Large intestine (tissue), 3 donors: ENCODE results near the gene PHKA1. TPM values are rescaled to one million over a fixed set of nuclear protein-coding genes. Genes with fewer than 3 reads are reported as not detected.
"Not testable (repeated sequence)": the region's sequence is repeated elsewhere in the genome, so short reads cannot be mapped to it uniquely, and the experiment has no call there.

Experiments used
- DNase-seq, 2 donors: peaks; one replicate each; pipeline versions ENCODE4 v3.0.0 to v3.0.0-alpha.2; 2013
- H3K27ac ChIP-seq: one replicate; pipeline ENCODE4 v1.5.1; 2013; ENCODE audit warnings: low read length
- H3K27me3 ChIP-seq: 2 replicates; pipeline ENCODE4 v1.6.1; 2013; ENCODE audit warnings: low read length; ENCODE audit not compliant: control insufficient read depth, insufficient read depth
- H3K36me3 ChIP-seq: 2 replicates; pipeline ENCODE4 v1.6.1; 2013; ENCODE audit warnings: low read length; ENCODE audit not compliant: control insufficient read depth, insufficient read depth
- H3K4me1 ChIP-seq: one replicate; pipeline ENCODE4 v1.6.1; 2013; ENCODE audit warnings: low read length; ENCODE audit not compliant: control insufficient read depth, insufficient read depth
- H3K4me3 ChIP-seq: one replicate; pipeline ENCODE4 v1.5.1; 2013; ENCODE audit warnings: low read length
- H3K9me3 ChIP-seq: one replicate; pipeline ENCODE4 v1.6.1; 2013; ENCODE audit warnings: mild to moderate bottlenecking, low read depth, low read length, moderate library complexity; ENCODE audit not compliant: control insufficient read depth
- WGBS: methylation state at CpG from one replicate; pipeline ENCODE4 v1.1.5; 2013; ENCODE audit warnings: low lambda C conversion rate; ENCODE audit not compliant: insufficient coverage; 5-methylcytosine and 5-hydroxymethylcytosine counted together
- polyA plus RNA-seq: library from polyadenylated mRNA; unstranded; fragments of 120-200 nt; gene quantifications from one replicate; pipeline ENCODE4 v1.2.1, GENCODE V29; 2013

Gene PHKA1
- polyA plus RNA-seq, 1 donor = 0.67 TPM

DNA sequence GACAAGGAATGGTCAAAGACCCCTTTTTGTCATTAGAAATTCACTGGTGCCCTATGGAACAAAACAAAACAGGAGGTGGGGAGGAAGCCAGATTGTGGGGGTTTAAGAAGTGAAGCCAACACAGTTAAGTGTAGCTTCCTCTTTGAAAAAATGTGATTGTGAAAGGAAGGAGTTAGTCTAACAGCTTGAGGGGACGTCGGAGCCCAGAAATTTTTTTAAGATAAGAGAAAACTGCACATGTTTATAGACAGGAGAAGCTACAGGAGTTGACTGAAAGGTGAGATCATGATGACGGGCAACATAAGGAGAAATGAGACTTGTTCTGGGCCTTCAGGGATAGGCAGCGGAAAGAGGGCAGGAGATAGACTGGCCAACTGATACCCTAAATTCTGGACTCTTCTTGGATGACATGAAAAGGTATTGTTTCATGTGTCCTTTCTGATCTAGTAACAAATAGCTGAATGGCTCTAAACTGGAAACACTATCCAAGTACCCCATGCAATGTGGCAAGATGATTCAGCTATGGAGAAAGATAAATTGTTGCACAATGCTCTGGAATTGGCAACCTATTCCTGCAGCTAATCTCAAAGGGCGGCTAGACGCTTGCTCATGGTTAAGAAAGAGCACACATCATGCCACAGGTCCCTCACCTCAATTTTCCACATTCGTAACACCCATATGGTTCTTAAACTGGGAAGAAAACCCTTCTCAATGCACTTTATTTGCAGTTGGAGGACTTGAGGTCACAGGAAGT is 137.8 kb downstream of the PHKA1 start:
- Histone ChIP-seq H3K36me3 (no peaks in the 10 kb centered on the region), H3K27ac (no peak overlapping the region), H3K9me3 (no peaks in the 10 kb centered on the region), H3K27me3 (no peaks in the 10 kb centered on the region), H3K4me1 (no peaks in the 10 kb centered on the region), H3K4me3 (no peak overlapping the region)
- WGBS = no CpG with 5 or more reads among the region's 7 CpGs
- no peak for DNase-seq

- WGBS = no CpG with 5 or more reads among the region's 7 CpGs
- Histone ChIP-seq H3K27me3 (no peaks in the 10 kb centered on the region), H3K4me1 (no peaks in the 10 kb centered on the region), H3K27ac (no peak overlapping the region), H3K36me3 (peaks cover 10% of the 10 kb centered on the region), H3K9me3 (no peaks in the 10 kb centered on the region), H3K4me3 (peak overlapping the region; percentile 68)
- DNase-seq = no peak
Measured at GRCh38 chrX:72573158-72573511, 141.0 kb downstream of the PHKA1 start.

DNA sequence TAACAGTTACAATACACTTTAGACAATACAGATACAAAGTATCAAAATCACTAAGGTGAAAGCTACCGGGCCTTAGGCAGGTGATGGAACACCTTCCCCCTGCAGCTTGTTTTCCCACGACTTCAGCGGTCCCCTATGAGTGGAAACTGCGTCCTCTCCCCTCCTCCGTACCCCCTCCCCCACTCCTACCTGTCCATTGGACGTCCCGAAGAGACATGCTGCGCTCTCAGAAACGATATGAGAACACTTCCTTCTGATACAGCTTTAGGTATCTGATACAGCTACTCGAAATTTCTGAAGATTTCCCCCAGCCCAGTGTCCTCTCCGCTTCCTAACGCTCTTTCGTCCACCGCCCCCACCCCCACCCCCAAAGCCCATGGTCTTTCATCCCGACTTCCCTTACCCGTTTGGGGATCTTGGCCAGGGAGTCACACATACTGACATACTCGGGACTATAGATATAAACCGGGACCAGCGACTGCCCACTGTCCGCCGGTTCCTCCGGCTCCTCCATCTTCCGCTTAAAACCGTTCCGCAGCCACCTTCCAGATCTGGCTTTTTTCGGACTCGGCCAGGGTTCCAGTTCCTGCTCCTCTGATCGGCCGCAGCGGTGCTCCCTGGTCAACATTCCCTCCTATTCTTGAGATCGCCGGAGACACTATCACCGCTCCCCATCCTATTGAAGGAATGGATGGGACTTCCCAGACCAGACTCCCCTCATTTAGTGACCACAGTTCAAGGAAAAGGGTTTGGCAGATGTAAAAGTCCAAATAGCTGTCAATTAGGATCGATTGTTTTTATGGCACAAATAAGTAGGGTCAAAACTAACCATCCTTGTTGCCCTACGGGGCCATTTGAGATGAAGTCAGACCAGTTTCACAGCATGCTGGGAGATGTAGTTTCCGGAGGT is 141.6 kb downstream of the PHKA1 start, which contains the start of gene HDAC8:
TSS of gene HDAC8 (minus strand) at position 596 of the 910 bp plus-strand sequence. CDS start at position 514, 82 bp downstream.
- DNase-seq = peak; percentile 69 to 86
- Histone ChIP-seq H3K4me1 (no peaks in the 10 kb centered on the region), H3K27me3 (no peaks in the 10 kb centered on the region), H3K36me3 (peaks cover 15% of the 10 kb centered on the region), H3K4me3 (peak within 1 kb of the TSS; percentile 68), H3K9me3 (no peaks in the 10 kb centered on the region), H3K27ac (peak within 1 kb of the TSS; percentile 70)
- no CpG with 5 or more reads among the region's 36 CpGs for WGBS

DNA sequence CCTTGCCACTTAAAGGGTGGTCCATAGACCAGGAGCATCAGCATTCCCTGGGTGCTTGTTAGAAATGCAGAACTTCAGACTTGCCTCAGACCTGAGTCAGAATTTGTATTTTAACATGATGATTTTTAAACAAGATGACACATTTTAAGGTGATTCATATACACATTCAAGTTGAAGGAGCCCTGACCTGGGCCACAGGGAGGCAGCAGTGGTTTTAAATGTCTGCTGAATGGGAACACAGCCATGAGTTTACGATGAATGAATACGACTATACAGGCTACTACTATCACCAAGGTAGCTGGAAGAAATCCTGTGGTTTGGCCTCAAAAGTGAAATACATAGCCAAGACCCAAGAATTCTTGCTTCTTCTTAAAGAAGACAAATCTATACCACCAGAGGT is 144.3 kb downstream of the PHKA1 start:
- no peaks in the 10 kb centered on the region for H3K27me3 ChIP-seq
- WGBS = no CpG with 5 or more reads among the region's 2 CpGs
- no peaks in the 10 kb centered on the region for H3K4me1 ChIP-seq
- H3K36me3 ChIP-seq = peaks cover 28% of the 10 kb centered on the region
- H3K27ac ChIP-seq = no peak overlapping the region
- no peaks in the 10 kb centered on the region for H3K9me3 ChIP-seq
- DNase-seq = no peak
- H3K4me3 ChIP-seq = no peak overlapping the region

DNA sequence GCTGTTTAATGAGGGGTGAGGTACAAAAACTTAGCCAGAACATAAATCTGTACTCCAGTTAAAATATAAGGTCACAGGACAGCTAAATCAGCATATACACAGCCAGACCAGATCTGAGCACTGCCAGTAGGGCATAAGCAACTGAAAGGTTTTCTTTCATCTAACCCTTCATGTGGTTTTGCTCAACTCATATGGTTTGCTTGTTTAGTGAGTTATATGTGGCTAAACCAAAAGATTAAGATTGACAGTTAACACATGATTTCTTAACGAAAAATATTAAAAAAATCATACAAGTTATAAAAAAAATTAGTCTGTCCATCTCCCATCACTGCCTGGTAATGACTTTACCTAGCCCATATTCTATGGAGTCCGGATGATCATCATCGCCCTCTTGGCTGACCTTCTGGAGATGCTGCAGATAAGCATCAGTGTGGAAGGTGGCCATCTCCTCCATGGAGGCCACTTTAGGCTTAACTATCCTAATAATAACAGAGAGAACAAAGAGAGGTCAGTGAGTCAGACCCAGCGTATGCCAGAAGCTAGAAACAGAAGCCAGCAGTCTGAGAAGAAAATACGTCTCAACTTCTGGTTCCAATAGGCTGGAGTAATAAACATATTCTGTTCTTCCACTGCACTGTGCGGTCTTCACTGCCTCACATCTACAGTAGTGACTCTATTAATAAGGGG is 145.6 kb downstream of the PHKA1 start:
- H3K27ac ChIP-seq = no peak overlapping the region
- DNase-seq = no peak
- no peaks in the 10 kb centered on the region for H3K9me3 ChIP-seq
- H3K4me1 ChIP-seq = no peaks in the 10 kb centered on the region
- H3K36me3 ChIP-seq = peaks cover 28% of the 10 kb centered on the region
- H3K27me3 ChIP-seq = no peaks in the 10 kb centered on the region
- H3K4me3 ChIP-seq = no peak overlapping the region
- WGBS = no CpG with 5 or more reads among the region's 6 CpGs

- peaks cover 28% of the 10 kb centered on the region for H3K36me3 ChIP-seq
- no peak overlapping the region for H3K4me3 ChIP-seq
- no peaks in the 10 kb centered on the region for H3K4me1 ChIP-seq
- no peak overlapping the region for H3K27ac ChIP-seq
- H3K9me3 ChIP-seq = no peaks in the 10 kb centered on the region
- no CpG with 5 or more reads among the region's 2 CpGs for WGBS
- no peaks in the 10 kb centered on the region for H3K27me3 ChIP-seq
- DNase-seq = no peak
Measured at GRCh38 chrX:72566448-72566847, 147.7 kb downstream of the PHKA1 start.

DNA sequence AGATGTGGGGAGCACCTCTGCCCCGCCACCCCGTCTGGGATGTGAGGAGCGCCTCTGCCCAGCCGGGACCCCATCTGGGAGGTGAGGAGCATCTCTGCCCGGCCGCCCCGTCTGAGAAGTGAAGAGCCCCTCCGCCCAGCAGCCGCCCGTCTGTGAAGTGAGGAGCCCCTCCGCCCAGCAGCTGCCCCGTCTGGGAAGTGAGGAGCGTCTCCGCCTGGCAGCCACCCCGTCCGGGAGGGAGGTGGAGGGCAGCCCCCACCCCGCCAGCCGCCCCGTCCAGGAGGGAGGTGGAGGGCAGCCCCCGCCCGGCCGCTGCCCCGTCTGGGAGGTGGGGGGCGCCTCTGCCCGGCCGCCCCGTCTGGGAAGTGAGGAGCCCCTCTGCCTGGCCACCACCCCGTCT is 154.5 kb downstream of the PHKA1 start:
- not testable (repeated sequence) for DNase-seq, H3K9me3 ChIP-seq, H3K4me3 ChIP-seq, H3K27me3 ChIP-seq, H3K36me3 ChIP-seq, H3K27ac ChIP-seq, H3K4me1 ChIP-seq
- no CpG with 5 or more reads among the region's 28 CpGs for WGBS

DNA sequence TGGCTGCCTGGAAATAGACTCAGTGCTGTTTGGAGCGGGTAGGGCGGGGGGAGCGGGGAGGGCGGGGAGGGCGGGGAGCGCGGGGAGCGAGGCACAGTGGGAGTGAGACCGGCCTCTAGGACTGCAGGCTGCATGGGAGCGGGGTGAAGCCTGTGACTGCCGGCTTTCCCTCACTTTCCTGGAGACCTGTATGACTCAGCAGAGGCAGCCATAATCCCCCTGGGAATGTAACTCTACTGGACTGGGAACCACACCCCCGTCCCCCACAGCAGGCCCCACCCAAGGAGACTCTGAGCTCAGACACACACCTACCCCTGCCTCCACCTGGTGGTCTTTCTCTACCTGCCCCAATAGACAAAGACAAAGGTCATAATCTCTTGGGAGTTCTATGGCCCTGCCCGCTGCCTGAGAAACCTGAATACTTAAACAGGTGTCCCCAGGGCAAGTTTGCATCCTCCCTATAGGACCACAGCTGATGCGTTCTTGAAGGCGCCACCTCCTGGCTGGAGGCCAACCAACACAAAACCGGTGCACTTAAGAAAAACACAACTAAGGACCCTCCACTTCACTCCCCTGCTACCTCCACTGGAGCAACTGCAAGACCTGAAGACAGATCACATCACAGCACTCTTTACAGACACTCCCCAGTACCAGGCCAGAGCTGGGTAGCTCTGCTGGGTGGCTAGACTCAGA is 159.5 kb downstream of the PHKA1 start:
- DNase-seq = peak; percentile 38 to 65
- Histone ChIP-seq H3K9me3 (no peaks in the 10 kb centered on the region), H3K36me3 (no peaks in the 10 kb centered on the region), H3K27ac (peak overlapping the region; percentile 27), H3K4me1 (no peaks in the 10 kb centered on the region), H3K27me3 (no peaks in the 10 kb centered on the region), H3K4me3 (no peak overlapping the region)
- WGBS = no CpG with 5 or more reads among the region's 16 CpGs

DNA sequence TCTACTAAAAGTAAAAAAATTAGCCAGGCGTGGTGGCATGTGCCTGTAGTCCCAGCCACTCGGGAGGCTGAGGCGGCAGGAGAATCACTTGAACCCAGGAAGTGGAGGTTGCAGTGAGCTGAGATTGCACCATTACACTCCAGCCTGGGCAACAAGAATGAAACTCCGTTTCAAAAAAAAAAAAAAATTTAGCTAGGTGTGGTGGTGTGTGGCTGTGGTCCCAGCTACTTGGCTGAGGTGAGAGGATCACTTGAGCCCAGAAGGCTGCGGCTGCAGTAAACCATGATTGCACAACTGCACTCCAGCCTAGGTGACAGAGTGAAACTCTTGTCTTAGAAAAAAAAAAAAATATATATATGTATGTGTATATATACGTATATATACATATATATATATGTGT is 161.7 kb downstream of the PHKA1 start:
- no CpG with 5 or more reads among the region's 6 CpGs for WGBS
- not testable (repeated sequence) for H3K36me3 ChIP-seq, H3K9me3 ChIP-seq, H3K4me3 ChIP-seq, H3K27me3 ChIP-seq, H3K4me1 ChIP-seq, DNase-seq, H3K27ac ChIP-seq

DNA sequence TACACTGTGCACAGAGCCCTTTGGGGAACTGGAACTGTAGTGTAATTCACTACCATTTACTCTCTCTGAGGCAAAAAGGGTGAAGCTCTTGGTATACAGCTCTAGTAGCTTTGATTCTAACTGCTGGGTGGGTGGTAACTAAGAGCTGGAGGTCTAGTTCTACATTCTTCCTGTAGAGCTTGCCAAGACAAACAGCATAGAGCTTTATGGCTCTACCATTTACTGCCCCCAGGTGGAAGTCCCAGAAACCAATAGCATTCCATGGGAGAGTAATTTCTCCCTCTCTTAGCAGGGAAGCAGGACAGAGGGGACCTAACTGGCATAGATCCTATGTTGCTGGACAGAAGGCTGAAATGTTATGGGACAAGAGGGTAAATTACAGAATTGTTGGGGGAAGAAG is 168.1 kb downstream of the PHKA1 start:
- H3K4me3 ChIP-seq = no peak overlapping the region
- H3K27me3 ChIP-seq = no peaks in the 10 kb centered on the region
- H3K4me1 ChIP-seq = no peaks in the 10 kb centered on the region
- peak in 1 of 2 donors; percentile 23 for DNase-seq
- peaks cover 2% of the 10 kb centered on the region for H3K36me3 ChIP-seq
- no peak overlapping the region for H3K27ac ChIP-seq
- no peaks in the 10 kb centered on the region for H3K9me3 ChIP-seq
